GM21529 (cell line): ENCODE measurements around the gene PPP3CA.
"Not testable (repeated sequence)": the region's sequence is repeated elsewhere in the genome, so short reads cannot be mapped to it uniquely, and the experiment has no call there.

Source experiments
- ATAC-seq: cut with Tn5 transposase; IDR thresholded peaks from one replicate; pipeline ENCODE4 v1.9.1; 2021; ENCODE audit not compliant: unreplicated experiment

The PPP3CA gene

GRCh38 chr4:101104312-101105052, 242.8 kb downstream of the PPP3CA start:
- ATAC-seq = no peak

GRCh38 chr4:101103381-101104142, 243.8 kb downstream of the PPP3CA start:
- ATAC-seq = peak; percentile 85

GRCh38 chr4:101102114-101102742, 245.1 kb downstream of the PPP3CA start:
- ATAC-seq = no peak

GRCh38 chr4:101101072-101101471, 246.3 kb downstream of the PPP3CA start:
- no peak for ATAC-seq

GRCh38 chr4:101098666-101099400, 248.5 kb downstream of the PPP3CA start:
- no peak for ATAC-seq

- not testable (repeated sequence) for ATAC-seq
Measured at GRCh38 chr4:101092609-101093008, 254.7 kb downstream of the PPP3CA start.

GRCh38 chr4:101089168-101089567, 258.2 kb downstream of the PPP3CA start:
- ATAC-seq = no peak

- ATAC-seq = no peak
Measured at GRCh38 chr4:101086801-101087586, 260.3 kb downstream of the PPP3CA start.

- ATAC-seq = no peak
Measured at GRCh38 chr4:101083131-101083530, 264.2 kb downstream of the PPP3CA start.

- no peak for ATAC-seq
Measured at GRCh38 chr4:101081695-101082369, 265.5 kb downstream of the PPP3CA start.

- ATAC-seq = no peak
Measured at GRCh38 chr4:101081166-101081565, 266.2 kb downstream of the PPP3CA start.

- ATAC-seq = no peak
Measured at GRCh38 chr4:101078950-101079349, 268.4 kb downstream of the PPP3CA start.

- no peak for ATAC-seq
Measured at GRCh38 chr4:101076032-101076431, 271.3 kb downstream of the PPP3CA start.

- no peak for ATAC-seq
Measured at GRCh38 chr4:101075536-101075935, 271.8 kb downstream of the PPP3CA start.

GRCh38 chr4:101074326-101074725, 273.0 kb downstream of the PPP3CA start:
- ATAC-seq = no peak

- no peak for ATAC-seq
Measured at GRCh38 chr4:101071241-101071640, 276.1 kb downstream of the PPP3CA start.

- ATAC-seq = no peak
Measured at GRCh38 chr4:101068115-101068514, 279.2 kb downstream of the PPP3CA start.

GRCh38 chr4:101067383-101067782, 279.9 kb downstream of the PPP3CA start:
- no peak for ATAC-seq

- no peak for ATAC-seq
Measured at GRCh38 chr4:101066626-101067170, 280.6 kb downstream of the PPP3CA start.
